Activated CD4-positive, alpha-beta T cell treated with anti-CD3 and anti-CD28 coated beads for 4 hours (primary cell): ENCODE data around the gene PBRM1.
A peak's percentile ranks its signal among the peaks of the same experiment; 100 is the strongest.

Experiments used
- DNase-seq, 2 donors: peaks; one replicate each; pipeline ENCODE4 v3.0.0-alpha.2; 2020

The PBRM1 gene

GRCh38 chr3:52563984-52564383, 121.7 kb downstream of the PBRM1 start:
- no peak for DNase-seq

GRCh38 chr3:52561028-52561747, 124.5 kb downstream of the PBRM1 start:
- no peak for DNase-seq

DNA sequence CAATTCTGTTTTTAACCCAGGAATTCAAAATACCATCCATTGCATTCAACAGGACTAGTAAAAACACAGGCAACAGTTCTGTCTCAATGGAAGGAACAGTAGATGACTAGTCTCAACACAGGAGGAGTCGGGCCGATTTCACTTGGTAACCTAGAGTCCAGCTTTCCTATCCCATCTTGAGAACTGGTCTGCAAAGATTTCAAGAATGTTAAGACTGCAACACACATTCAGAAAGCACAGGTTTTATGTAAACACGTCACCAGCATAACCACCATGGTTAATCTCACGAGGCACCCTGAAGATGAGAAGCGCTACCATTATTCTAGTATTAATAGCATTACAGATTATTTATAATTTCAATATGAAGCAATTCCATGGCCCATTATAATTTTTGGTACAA, 127.3 kb downstream of the PBRM1 start:
- DNase-seq, result no peak

DNA sequence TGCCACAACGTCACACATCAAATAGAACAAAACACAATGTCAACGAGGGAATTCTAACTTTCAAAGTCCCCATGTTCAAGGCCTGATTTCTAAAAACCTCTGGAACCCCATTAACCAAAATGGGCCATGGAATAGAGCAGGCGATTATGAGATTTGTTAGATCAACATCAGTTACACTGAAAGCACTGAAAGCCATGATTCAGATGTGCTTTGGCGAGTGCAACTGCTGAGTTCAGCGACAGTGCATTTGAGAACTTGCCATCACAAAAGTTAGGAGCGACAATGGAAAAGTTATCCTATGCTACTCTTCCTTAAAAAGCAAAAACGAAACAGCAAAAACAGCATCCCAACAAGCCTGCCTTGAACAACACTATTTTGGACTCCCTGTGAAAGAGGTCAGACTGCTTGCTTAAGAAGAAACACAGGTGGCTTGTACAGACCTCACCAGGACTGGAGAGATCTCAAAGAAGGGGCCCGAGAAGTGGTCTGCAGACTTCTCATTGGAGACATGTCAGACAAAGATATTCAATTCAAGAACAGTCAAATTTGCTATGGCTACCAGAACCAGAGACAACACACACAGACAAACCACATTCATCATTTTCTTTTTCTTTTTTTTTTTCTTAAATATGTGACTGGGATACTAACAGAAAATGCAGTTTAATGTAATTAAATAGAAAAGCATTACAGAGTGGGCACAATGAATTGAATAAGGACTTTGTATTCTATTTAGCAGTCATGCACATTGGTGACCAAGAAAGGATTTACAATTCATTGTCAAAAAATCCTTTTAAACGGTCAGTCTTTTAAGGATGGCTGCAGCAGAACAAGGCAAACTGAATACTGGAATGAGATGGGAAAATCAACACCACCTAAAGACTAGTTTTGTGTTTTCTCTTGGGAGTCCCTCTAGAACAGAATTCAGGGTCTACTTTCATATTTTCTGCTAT, 128.4 kb downstream of the PBRM1 start:
- DNase-seq, result no peak

GRCh38 chr3:52555056-52555455, 130.7 kb downstream of the PBRM1 start:
- no peak for DNase-seq

GRCh38 chr3:52554026-52554755, 131.5 kb downstream of the PBRM1 start:
- DNase-seq, result no peak

GRCh38 chr3:52552089-52552488, 133.6 kb downstream of the PBRM1 start:
- DNase-seq, result no peak

DNA sequence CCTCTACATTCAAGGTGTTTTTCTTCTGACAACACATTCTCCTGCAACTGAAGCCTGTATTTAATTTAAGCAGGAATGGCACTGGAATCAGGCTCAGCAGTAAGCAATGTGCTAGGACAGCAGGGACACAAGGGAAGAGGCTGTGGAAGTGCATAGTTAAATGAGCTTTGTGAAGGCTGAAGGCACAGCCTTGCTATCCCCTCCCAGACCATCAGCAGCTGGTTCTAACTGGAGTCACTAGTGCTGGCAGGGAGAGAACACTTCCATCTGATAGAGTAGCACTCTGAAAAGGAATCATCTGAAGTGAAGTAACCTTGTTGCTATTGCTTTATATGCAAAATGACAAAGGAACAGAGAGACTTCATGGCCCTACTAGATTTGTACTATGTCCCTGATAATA, 134.6 kb downstream of the PBRM1 start:
- DNase-seq, result no peak

DNA sequence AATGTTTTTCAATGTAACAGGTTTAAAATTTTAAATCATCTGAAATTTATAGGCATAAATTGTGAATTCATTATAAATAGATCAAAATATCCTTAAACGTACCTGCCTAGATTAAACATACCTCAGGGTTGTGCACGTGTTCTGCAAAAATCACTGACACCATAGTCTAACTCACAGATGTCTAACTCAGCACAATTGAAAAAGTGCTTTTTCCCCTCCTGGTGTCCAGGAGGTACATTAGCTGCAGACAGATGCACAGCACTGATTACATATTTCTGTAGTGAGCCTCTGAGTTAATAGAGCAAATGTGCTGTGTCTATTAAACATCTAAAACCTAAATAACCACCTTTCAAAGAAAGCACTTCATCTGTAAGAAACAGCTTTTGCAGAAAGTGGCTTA, 138.6 kb downstream of the PBRM1 start:
- DNase-seq, result no peak

- DNase-seq, result no peak
These were observed 139.4 kb downstream of the PBRM1 start for GRCh38 chr3:52546111-52546901.

- DNase-seq, result no peak
These were observed 140.8 kb downstream of the PBRM1 start for GRCh38 chr3:52544937-52545336.

GRCh38 chr3:52541050-52541449, 144.7 kb downstream of the PBRM1 start:
- DNase-seq, result no peak

DNA sequence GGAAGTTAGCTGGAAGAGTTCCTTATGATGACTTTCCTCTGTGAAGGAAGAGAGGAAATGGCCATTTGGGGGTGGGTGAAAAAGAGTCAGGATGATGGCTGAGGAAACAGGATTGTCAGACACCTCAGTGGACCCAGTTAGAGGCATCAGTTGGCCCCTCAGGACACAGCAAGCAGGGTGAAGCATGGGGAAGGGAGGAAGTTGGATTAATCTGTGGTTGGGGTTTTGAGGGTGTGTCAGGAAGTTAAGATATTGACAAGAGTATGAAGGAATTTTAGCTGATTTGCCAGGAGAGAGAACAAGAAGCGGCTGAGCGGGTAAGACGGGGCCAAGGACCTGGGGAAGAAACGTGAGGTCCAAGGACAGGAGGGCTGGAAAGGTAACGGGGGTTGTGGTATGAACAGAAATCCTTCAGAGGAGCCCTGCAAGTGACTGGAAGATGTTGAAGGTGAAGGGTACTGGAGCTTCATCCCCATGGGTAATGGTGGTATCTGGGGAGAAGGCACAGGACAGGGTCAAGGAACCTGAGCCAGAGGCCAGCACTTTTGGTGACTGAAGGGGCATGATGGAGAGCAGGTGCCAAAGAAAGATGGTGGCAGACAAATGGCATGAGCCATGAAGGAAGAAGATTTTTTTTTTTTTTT, 146.6 kb downstream of the PBRM1 start:
- DNase-seq, result no peak

DNA sequence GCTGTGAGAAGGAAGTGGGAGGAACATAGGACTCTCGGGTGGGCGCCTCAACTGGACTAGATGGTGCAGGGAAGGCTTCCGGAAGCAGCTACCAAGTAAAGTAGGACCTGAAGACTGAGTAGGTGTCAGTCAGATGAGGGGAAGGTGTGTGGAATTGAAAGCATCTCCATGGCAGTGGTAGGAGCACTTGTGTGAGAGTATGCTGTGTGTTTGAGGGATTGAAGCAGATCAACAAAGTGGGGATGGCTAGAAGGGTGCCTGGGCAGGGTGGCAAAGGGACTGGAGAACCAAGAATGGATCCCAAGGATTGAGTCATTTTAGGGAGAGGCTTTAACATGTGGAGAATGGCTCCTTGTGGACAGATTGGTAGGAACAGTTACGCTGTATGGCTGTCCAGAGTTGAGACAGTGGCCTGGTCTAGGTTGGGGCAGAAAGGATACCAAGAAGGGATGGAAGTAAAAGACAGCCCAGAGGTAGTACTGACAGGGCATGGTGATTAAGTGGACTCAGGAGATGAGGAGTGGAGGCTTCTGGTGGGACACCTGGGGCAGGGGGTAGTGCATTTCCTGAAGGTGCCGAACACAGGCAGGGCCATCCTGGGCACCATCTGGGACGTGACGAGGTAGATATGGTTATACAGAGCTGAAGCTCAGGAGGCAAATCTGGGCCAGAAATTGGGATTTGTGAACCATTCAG, 147.8 kb downstream of the PBRM1 start:
- DNase-seq, result no peak

DNA sequence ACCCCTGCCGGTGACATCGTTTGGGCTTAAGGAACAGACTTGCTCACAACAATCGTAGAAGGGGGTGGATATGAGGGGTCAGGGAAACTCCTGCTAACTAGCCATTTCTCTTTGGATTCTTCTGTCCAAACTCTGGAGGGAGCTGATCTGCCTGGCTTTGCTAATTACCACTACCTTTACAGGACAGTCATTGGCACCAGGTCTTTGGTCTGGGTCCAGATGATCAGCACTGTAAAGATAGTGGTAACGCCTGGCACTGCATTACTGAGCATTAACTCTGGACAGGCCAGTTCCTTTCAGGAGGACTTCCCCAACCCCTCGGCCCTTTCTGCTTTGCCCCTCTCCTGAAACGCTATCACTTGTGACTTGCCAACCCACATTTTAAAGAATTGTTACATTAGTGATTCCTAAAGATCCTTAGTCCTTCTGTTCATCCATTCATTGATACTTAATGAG, 148.5 kb downstream of the PBRM1 start:
- DNase-seq, result no peak

GRCh38 chr3:52536369-52537164, 149.1 kb downstream of the PBRM1 start, which contains the start of gene UQCC5:
Gene UQCC5 (plus strand): TSS chr3:52536605. CDS start chr3:52536756, 151 bp downstream.
- peak; percentile 96 to 98 for DNase-seq

DNA sequence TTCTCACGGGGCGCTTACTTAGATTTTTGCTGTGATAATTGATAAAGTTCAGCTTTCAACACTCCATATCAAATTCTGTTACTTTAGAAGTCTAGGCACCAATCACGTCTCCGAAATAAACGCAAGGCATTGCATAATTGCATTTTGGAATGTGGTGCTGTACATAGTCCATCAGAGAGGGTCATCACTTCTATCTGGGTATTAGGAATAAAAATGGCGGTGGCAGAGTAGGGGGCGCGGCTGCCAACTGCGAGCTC, 149.7 kb downstream of the PBRM1 start:
- no peak for DNase-seq

DNA sequence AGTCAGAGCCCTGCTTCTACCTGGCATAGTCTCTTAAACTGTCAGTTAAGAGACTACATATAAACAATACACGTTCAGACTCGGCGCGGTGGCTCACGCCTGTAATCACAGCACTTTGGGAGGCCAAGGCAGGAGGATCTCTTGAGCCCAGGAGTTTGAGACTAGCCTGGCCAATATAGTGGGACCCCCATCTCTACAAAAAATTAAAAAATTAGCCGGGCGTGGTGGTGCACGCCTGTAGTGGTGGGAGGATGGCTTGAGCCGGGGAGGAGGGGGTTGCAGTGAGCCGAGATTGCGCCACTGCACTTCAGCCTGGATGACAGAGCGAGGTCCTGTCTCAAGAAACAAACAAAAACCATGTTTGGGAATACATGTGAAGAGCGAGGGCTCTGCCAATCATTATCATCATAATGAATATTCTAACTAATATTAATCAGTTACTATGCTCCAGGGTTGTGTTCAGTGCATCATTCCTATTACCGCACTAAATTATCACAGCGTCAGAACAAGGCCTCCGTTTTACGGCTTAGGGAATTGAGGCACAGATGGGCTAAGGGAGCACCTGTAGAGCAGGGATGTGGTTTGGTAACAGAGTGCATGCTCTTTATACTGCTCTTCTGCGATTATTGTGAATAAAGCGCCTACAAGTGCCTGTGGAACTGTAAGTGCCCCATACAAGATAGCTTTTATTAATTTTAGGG, 150.2 kb downstream of the PBRM1 start:
- DNase-seq, result no peak

DNA sequence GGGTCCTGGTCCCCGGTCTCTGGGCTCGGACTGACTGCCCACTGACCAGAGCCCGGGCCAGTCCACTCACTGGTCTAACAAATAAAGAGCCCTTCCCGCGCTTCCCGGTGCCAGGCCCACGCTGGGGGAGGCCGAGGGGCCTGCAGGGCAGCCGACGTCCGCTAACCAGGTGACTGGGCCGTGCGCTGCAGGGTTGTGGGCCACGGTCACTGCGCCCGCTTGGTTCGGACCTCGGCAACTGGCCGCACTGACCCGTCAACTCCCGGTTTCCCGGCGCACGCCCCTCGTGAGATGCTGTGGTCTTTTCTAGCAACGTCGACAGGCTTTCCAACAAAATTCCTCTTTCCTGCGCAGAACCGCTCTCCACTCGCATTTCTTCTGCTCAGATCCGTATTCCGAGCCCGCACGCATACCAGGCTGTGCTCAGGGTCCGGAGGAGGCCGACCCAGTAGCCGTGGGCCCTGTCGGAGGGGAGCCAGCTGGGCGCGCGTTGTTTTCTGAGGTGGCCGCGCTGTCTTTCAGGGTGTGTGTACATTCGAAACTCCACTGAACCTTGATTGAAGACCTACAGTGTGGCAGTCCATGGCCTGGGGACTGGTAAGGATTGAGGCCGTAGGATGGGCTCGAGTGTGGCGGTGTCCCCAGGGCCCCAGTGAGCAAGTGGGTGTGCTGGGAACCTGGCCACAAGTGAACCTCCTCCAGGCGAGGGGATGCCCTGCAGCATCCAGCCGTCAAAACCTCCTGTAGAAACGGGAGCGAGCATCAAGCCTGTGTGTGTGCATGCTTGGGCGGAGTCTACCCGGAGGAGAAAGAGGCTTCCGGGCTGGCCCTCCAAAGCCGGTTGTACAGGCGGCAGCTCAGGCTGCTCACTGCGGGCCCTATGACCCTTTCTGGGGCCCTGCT, 151.2 kb downstream of the PBRM1 start:
- no peak for DNase-seq
